Anterior cingulate cortex (tissue), 58 donors: ENCODE results near the gene KCNJ18.
"Not testable (repeated sequence)": the region's sequence is repeated elsewhere in the genome, so short reads cannot be mapped to it uniquely, and the experiment has no call there.

ENCODE experiments used
- DNase-seq, 58 donors: peaks; one replicate each; lab custom pipeline; 2025; lab: John Stamatoyannopoulos, UW

Gene KCNJ18

DNA sequence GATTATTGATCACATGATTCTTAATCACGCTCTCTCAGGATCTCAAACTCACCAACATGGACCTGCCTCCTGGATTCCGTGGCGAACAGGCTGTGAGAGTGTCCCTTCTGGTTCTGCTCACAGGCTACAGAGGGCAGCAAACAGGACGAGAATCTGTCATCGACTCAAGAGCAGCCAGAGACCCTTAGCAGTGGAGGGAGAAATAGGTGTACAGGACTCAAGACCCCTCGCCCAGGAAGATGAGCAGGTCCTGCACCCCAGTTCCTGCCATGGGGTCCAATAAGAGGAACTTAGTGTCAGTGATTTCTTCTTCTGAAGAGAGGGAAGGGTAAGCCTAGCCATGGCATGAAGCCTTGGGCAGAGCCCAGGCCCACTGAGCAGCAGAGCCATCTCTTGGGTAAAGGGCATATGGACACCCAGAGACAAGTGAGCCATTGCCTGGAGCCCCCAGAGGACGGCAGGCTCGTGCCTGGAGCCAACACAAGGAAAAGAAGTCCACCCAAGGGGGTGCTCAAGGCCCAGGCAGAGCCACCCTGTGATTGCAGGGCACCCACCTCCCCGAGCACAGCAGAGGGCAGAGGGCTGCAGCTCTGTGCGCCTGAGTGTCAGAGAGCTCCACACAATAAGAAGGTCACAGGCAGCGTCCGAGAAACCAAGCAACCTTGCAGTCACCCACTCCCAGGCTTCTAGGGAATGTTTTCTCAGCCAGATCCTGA is 27.3 kb downstream of the KCNJ18 start:
- not testable (repeated sequence) for DNase-seq

DNA sequence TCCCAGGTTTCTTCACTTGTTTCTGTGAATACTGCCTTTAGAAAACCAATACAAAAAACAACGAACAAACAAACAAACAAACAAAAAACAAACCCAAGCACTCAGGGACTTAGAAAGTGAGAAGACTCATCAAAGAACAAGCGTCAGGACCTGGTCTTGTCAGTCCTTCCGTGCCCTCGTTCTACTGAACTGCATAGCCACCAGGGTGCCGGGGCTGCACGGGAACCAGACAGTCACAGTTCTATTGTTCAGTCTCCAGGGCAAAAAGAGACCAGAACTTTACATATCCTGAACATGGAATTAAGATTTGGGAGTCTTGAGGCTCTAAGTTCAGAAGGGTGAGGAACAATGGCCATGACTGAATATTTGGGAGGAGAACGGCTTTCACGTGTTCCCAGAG is 28.2 kb downstream of the KCNJ18 start:
- not testable (repeated sequence) for DNase-seq

DNA sequence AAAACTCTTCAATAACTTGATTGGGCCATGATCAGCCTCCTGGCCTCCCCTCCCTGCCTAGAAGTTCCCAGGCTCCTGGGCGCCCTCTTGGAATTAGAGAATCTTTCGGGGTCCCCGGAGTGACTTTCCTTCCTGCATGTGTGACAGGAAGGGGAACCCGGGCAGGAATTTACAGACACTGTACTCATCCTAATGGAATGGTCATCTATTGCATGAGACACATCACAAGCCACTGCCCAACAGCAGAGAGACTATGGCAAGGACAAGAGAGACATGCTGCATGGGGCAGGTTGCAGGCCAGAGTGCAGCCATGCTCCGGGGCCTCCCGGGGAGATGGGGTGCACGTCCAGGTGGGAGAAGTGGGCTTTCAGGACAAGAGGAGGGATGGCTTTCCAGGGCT is 29.9 kb downstream of the KCNJ18 start:
- not testable (repeated sequence) for DNase-seq

DNA sequence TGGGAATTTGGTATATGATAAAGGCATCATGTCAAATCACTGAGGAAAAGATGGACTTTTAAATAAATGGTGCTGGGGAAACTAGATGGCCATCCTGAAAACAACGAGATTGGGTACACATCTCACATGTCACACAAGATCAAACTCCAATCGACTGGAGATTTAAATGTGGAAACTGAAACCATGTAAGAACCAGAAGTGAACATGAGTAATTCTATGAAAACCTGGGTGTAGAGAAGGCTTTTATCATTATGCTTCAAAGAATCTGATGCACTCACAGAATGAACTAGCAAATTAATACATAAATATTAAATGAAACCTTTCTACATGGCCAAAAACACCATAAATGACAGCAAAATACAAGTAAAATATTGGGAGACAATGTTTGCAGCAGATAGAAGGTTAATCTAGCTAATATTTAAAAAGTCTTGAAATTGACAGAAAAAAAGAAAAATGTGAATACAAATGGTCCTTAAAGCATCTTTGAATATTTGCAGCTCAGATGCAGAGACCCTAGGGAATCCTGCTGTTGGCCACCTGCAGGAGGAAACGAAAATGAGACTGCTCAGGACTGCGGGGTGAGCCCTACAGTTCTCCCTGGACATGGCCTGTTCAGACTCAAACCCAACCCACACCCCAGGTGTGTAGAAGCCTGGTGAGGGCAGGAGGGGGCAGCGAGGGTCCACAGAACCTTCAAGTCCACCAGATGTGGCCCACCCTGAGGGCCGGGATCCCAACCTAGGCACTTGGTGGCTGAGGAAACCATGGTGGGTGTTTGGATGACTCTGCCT is 32.1 kb downstream of the KCNJ18 start:
- DNase-seq = not testable (repeated sequence)

DNA sequence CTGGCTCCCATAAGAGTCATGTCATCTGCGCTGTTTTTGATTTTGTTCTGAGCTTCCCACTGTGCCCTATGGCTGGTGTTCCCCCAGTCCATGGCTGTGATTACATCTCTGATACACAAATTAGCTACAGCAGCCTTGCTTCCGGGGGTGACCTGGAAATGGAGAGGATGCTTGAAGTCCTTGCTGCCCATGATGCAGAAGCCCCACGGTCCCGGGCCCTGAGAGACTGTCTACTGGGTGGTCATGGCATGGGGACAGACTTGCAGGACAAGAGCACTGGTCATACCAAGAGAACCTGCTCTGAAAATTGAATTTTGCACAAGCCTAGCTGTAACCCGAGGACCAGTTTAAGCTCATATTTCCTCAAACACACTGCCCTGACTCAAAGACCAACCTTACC is 38.8 kb downstream of the KCNJ18 start:
- not testable (repeated sequence) for DNase-seq

DNA sequence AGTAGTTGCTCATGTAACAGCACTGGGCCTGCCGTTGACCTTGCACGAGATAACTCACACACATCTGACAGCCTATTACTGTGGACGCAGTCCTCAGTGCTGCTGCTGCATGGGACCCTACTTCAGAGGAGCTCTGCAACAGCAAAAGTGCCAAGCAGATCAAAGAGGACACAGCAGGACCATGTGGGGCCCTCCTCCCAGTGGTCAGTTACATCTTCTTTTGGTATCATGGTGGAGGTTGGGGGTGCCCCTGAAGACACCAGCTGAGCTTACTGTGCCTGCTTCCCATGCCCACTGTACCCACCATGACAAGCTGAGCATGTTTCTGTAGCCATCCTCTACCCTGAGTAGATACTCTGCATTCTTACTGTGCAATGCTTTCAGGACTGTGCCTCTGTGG is 41.6 kb downstream of the KCNJ18 start:
- not testable (repeated sequence) for DNase-seq

DNA sequence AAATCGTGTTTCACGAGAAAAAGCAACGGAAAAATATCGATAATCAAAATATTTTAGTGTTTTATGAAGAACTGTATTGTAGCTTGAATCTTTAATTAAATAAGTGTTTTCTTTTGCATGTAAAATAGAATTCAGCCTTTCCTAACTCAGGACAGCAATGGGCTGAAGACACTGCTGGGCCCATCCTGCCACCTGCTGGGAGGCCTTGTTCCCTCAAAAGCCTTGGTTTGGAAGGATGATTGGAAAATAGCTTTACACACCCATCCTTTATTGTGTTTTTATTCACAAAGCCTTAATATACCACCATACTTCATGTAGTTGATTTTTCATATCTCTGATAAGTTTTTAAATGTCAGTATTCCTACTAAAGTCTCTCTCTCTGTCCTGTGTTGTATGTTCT is 43.5 kb downstream of the KCNJ18 start:
- not testable (repeated sequence) for DNase-seq

DNA sequence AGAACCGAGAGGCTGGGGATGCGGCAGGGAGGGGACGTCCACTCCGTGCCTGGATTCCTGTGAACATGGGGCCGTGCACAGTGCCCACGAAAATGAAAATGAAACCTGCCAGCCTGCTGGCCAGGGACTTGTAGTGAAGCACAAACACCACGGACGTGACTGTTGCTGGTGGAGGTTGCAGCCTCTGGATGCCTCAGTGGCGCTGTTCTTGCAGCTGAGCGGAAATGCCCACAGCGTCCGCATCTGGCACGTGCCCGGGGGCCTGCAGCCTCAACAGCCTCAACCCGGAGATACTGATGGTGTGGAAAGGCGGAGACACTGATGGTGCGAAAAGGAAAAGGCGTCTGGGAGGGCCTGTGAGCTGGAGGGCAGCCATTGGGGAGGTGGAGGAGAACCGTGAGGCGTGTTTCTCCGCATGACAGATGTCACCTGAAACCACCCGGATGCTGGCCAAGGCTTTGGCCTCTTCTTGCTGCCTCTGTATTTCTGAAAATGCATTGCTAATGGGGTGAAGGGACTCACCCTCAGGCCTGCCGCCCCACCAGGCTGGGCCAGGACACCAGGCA is 44.8 kb downstream of the KCNJ18 start:
- DNase-seq = not testable (repeated sequence)

DNA sequence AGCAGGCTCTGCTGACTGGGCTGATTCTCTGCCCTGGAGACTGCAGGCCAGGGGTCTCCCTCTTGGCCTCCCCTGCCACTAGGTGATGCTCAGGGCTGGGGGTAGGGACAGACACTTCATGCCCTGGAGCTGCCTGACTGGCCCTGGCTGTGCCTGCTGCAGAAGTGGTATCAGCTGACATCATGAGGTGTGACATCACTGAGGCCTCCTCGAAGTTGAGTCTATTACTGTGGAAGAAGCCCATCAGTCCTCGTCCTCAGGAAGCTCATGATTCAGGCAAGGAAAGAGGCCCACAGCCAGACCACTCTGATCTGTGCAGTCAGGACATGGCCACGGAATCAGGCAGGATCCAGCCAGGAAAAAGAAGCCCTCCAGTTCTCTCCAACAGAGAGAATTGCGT is 45.9 kb downstream of the KCNJ18 start:
- not testable (repeated sequence) for DNase-seq

DNA sequence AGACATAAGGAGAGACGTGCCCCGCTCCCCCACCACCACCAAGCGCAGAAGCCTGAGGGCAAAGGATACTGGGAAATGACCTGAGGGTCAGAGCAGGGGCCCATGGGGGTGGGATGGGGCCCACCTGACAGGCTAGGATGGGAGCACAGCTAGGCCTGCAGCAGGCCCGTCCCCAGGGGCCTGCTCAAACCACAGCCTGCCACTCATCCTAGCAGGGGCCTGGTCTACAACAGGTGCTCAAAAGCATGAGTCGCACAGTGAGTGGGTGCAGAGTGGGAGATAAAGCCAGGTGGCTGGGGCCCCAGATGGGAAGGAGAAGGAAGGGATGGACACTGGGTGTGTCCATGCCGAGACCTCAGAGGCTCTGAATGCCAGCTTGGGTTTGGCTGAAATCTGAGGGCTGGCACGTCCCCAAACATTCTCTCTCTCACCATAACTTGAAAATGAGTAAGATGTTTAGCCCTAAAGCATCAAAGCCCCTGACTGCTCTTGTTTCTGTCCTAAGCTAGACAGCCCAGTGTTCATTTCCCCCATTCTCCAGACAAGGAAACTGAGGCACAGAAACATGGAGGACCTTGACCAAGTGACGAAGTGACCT is 46.7 kb downstream of the KCNJ18 start:
- not testable (repeated sequence) for DNase-seq

DNA sequence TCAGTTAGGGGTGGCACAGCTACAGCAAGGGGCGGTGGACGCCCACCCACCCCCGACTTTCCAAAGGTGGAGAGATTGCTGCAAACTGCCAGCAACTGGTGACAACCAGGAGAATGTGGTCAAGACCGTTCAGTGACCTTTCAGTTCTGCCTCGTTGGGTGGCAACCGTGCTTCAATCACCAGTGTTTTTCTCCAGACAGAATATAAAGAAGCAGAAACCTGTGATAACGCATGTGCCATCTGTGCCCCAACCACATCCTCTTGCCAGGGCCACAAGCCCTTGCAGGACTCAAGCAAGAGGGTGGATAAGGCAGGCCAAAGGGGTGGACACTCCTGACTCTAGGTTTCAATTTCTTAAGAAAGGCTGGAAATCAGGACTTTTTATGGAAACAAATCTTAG is 47.2 kb downstream of the KCNJ18 start:
- not testable (repeated sequence) for DNase-seq

DNA sequence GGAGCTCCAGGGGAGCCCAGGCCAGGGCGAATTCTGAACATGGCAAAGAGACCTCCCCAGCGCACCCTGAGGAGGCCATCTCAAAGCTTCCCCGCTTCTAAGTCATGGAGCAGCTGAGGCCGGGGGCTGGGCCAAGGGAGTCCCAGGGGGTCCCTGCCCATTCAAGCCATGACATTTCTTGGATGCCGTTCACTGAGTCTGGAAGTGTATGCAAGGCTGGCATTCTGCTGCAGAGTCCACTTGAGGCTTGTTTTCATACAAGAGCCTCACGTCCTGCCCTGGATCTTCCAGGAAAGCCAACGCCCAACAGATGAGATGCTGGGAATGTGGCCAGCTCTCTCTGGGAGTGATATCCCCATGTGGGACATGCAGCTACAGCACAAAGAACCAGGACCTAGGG is 48.5 kb downstream of the KCNJ18 start:
- not testable (repeated sequence) for DNase-seq

DNA sequence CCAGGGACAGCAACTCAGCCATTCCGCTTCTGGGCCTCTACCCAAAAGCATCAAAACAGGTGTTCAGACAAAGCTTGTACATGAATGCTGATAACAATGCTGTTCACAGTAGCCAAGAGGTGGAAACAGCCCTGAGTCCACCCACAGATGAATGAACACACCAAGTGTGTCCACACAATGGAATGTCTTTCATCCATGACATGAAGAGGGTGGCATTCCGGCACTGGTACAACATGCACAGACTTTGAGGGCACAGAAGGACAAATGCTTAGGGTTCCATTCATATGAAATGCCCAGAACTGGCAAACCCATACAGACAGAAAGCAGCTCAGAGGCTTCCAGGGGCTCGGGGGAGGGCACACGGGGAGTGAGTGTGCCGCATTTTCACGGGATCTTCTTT is 49.2 kb downstream of the KCNJ18 start:
- not testable (repeated sequence) for DNase-seq

DNA sequence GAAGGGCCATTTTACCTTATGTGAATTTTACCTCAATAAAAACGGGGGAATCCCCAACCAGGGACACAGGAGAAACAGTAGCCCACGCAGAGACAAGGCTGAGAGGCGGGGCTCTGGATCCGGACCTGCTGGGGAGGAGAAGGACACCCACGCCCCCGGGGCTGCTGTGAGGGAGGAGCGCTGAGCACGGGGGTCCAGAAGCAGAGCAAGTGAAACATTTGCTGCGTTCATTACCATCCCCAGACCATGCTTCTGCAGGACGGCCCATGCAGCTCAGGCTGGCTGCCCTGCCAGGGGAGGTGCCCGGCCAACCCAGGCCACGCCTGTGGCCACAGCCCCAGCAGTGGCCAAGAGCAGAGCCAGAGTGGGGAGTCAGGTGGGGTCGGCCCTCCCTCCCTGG is 50.0 kb downstream of the KCNJ18 start:
- no peak for DNase-seq

DNA sequence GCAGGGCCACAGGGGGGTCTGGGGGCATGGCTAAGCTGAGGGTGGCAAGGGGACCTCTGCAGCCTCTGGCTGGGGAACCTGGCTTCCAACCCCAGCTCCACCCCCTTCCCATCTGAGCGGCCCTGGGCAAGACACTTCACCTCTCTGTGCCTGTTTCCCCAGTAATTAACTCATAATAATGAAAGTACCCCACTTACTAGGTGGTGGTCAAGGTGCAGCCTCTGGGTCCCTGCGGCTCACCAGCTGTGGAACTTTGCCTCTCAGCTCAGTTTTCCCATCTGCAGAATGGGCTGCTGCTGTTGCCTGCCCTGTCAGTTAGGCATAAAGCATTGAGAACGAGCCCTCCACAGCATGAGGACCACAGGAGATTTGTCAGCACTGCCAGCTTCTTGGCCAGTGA is 51.8 kb downstream of the KCNJ18 start:
- DNase-seq = not testable (repeated sequence)

DNA sequence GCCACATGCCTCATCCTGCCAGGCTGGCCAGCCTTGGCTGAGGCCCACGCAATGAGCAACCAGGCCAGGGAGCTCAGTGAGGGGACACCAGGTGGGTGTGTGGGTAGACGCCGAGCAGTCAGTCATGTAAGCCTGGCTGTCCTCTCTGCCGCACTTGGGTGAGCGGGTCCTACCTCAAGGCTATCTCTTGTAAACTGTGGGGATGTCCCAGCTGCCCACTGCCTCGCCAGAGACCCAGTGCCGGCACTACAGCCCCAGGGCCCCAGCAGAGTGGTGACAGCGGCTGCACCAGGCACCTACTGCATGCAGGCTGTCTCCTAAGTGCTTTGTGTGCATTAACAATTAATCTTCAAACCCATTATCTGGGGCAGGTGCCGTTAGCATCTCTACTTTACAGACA is 52.3 kb downstream of the KCNJ18 start:
- DNase-seq = not testable (repeated sequence)

DNA sequence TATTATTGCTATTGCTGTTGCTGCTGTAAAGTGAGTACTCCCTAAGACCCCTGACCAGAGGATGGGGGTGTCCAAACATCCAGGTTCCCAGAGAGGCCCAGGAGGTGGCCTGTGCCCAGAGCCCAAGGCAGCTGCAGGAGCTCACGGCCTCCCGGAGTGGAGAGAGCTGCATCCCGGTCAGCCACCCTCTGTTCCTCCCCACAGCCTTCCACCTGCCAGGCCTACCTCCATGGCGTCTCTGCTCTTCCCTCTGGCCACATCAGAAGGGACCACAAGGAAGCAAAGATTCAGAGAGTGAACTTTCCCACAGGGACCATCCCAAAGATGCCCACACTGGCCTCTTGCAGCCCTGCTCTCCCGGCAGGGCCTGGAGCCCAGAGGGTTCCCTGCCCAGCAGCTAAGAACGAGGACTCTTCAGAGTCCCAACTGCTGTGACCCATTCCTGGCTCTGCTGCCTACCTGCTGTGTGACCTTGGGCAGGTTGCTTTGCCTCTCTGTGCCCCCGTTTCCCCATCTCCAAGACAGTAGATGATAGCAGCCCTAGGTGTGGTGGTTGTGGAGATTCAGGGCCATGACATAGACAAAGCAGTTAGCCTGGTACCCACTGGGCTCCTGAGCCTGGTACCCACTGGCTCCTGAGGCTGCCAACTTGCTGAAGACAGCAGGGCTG is 53.2 kb downstream of the KCNJ18 start:
- DNase-seq = not testable (repeated sequence)

DNA sequence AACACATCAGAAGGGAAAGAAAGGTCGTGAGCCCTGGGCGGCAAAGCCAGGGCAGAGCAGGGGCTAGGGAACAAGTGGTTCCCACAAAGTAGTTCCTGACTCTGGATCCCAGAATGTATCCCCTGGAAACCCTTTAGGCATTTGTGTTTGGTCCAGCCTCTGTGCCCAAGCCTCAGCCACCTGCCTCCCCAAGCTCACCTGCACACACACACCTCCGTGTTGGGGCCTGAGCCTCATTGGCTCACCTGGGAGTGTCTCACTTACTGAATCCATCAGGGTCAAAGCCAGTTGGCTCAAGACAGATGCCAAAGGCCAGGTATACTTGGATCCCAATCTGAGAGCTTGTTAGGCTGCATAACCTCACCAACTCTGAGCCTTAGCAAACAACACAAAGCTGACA is 54.1 kb downstream of the KCNJ18 start:
- DNase-seq = not testable (repeated sequence)

DNA sequence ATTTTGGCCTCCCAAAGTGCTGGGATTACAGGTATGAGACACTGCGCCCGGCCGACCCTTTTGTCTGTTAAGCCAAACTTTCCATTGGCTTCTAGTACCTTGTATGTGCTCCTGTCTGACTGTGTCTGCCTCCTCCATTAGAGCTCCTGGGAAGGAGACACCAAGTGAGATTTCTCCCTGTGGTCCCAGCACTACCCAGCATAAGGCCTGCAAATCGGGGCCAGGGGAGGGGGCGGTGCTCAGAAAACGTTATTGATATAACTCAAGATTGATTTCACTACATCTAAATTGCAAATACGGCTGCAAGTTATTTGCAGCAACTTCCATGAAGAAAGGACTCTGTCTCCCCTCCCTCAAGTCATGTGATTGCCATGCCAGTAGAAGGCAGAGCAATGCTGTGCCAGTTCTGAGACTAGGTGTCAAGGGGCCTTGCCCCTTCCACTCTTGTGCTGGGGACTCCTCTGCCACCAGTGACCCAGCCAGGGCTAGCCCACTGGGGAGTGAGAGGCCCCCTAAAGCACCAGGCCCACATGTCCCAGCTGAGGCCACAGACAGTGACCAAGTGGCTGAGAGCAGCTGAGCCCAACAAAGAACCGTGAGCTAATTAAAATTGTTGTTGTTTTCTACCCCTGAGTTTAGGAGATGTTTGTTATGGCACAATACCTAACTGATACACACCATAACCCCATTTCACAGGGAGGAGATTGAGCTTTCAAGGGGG is 55.0 kb downstream of the KCNJ18 start:
- DNase-seq = not testable (repeated sequence)

DNA sequence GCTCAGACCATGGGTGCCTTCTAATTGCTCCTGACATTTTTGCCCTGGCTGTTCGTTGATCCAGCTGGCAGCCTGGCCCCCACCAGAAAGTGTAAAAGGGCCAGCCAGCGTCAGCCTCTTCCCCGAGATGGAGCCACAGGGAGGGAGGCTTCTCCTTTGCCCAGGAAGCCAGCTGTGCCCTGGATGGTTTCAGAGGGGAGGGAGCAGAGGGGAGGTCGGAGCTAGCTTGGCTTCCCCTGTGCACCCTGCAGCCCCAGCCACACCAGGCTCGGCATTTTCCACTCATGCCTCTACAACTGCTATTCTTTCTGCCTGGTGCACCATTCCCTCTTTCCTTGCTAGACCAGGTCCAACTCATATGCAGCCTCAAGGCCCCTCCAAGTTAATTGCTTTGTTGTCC is 56.4 kb downstream of the KCNJ18 start:
- DNase-seq = not testable (repeated sequence)
